ENCODE data around the gene ATP11A. TPM values are rescaled to one million over a fixed set of nuclear protein-coding genes. Genes with fewer than 3 reads are reported as not detected.

Gene ATP11A
- total and polyA plus RNA-seq, 10 donors: 2.7 to 91.3 (median 59.1) TPM

DNA sequence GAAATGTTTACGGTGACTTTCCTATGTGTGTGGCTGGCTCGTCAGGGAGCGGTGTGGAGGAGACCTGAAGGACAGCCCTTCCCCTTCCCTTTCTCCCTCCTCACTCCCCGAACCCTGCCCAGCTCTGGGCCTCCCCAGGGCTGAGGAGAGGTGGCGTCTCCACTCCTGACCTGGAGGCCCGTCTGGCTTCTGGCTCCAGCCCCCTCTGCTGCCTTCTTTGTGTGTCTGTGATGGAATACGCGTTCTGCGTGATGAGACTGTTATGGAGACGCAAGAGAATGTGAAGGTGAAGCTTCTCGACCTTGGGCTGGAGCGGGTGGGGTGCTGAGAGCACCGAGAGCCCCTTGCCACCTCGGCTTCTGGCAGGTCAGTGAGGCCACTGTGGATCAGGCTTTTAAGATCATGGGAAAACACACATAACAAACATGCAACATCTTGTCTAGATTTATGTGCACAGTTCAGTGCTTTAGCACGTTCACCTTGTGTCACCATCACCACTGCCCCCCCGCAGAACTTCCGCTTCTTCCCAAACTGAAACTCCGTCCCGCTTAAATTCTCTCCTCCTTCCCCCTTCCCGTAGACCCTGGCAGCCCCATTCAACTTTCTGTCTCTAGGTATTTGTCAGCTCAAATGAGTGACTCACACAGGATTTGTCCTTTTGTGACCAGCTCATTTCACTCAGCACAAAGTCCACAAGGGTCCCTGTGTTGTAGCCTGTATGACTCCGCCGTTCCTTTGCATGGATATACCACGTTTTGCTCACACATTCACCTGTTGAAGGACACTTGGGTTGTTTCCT is 24.7 kb downstream of the ATP11A start:
- DNase-seq: peak; percentile 62
- intact Hi-C loops (cut with DNase I; ENCODE audit: low total_unique reads): no loop called here
- Histone ChIP-seq H3K9me3 (no peaks in the 10 kb centered on the region), H3K27ac (no peak overlapping the region), H3K4me1 (peaks cover 7 to 41% (median 24%) of the 10 kb centered on the region in 6 donors), H3K27me3 (replicated peaks in 1 of 7) (no peaks in the 10 kb centered on the region), H3K4me3 (no peak overlapping the region), H3K36me3 (peaks cover 0 to 19% (median 0%) of the 10 kb centered on the region in 6 donors)
- TF ChIP-seq POLR2AphosphoS5 (IDR thresholded peaks at IDR 0.05) (no peak), POLR2A (IDR thresholded peaks at IDR 0.05) (no peak)
- TF ChIP-seq, protein P1, sequence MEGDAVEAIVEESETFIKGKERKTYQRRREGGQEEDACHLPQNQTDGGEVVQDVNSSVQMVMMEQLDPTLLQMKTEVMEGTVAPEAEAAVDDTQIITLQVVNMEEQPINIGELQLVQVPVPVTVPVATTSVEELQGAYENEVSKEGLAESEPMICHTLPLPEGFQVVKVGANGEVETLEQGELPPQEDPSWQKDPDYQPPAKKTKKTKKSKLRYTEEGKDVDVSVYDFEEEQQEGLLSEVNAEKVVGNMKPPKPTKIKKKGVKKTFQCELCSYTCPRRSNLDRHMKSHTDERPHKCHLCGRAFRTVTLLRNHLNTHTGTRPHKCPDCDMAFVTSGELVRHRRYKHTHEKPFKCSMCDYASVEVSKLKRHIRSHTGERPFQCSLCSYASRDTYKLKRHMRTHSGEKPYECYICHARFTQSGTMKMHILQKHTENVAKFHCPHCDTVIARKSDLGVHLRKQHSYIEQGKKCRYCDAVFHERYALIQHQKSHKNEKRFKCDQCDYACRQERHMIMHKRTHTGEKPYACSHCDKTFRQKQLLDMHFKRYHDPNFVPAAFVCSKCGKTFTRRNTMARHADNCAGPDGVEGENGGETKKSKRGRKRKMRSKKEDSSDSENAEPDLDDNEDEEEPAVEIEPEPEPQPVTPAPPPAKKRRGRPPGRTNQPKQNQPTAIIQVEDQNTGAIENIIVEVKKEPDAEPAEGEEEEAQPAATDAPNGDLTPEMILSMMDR (IDR thresholded peaks at IDR 0.05 in 8 of 11, conservative IDR thresholded peaks at IDR 0.05 in 3 of 11): no peak
- 90 to 95% (median 93%) methylated on average over 23 of the region's 23 CpGs for WGBS, 5 donors

DNA sequence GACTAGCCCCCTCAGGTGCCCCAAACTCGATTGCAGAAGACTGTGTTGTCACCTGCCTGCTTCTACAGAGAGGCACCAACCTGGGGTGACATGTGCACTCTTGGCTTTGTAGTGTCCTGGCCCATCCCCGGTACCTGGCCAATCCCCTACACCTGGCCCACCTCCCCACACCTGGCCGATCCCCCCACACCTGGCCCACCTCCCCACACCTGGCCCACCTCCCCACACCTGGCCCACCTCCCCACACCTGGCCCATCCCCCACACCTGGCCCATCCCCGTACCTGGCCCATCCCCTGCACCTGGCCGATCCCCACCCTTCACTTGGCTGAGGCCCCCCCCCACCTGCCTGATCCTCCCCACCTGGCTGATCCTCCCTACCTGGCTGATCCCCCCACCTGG is 25.4 kb downstream of the ATP11A start:
- peaks cover 0 to 19% (median 0%) of the 10 kb centered on the region in 6 donors for H3K36me3 ChIP-seq
- WGBS, 5 donors: 68 to 88% (median 81%) methylated on average over 4 to 5 of the region's 5 CpGs
- peak; percentile 20 for DNase-seq
- H3K27ac ChIP-seq: no peak overlapping the region
- no peak overlapping the region for H3K4me3 ChIP-seq
- TF ChIP-seq POLR2A (IDR thresholded peaks at IDR 0.05): no peak
- TF ChIP-seq, protein P1 (IDR thresholded peaks at IDR 0.05 in 8 of 11, conservative IDR thresholded peaks at IDR 0.05 in 3 of 11): no peak
- TF ChIP-seq POLR2AphosphoS5 (IDR thresholded peaks at IDR 0.05): no peak
- H3K4me1 ChIP-seq: peaks cover 7 to 36% (median 24%) of the 10 kb centered on the region in 6 donors
- intact Hi-C loops (cut with DNase I; ENCODE audit: low total_unique reads): no loop called here
- no peaks in the 10 kb centered on the region for H3K9me3 ChIP-seq
- no peaks in the 10 kb centered on the region for H3K27me3 ChIP-seq (replicated peaks in 1 of 7)

DNA sequence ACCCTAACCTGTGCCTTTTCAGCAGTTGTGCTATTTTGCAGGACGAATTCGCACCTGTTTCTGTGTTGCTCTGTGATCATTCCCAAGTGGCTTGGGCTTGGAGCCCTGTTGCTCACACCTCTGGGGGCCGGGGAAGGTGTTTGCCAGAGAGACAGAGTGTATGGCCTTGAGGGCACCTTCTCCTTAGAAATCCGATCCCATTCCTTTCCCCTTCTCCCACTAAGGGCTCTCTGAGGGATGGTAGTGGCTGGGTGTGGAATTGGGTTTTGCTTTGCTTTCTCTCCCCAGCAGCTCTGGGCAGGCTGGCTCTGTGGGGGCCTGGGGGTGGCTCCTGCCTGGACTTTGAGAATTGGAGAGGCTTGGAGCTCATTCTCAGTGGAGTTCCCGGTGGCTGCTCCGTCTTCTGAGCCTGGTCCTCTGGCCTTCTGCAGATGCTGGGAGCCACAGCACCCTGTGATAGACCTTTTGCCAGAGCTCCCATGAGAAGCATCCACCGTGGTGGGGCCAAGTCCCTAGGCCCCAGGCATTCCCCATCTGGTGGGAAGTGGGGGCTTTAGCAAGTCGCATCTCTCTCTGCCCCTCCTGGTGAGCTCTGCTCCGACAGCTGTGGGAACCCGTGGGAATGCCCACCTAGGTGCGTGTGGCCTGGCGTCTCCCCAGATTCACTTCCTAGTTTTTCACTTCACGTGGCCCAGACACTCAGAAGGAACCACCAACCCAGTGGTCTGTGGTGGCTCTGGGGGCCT is 26.1 kb downstream of the ATP11A start:
- no peaks in the 10 kb centered on the region for H3K9me3 ChIP-seq
- H3K36me3 ChIP-seq: peaks cover 0 to 19% (median 0%) of the 10 kb centered on the region in 6 donors
- no peak overlapping the region for H3K4me3 ChIP-seq
- WGBS, 5 donors: 72 to 98% (median 78%) methylated on average over 5 to 13 of the region's 13 CpGs
- intact Hi-C loops (cut with DNase I; ENCODE audit: low total_unique reads): no loop called here
- no peak overlapping the region for H3K27ac ChIP-seq
- peak; percentile 53 for DNase-seq
- H3K4me1 ChIP-seq: peaks cover 5 to 32% (median 18%) of the 10 kb centered on the region in 6 donors
- no peaks in the 10 kb centered on the region for H3K27me3 ChIP-seq (replicated peaks in 1 of 7)
- TF ChIP-seq POLR2AphosphoS5 (IDR thresholded peaks at IDR 0.05) (no peak), POLR2A (IDR thresholded peaks at IDR 0.05) (no peak)
- TF ChIP-seq, protein P1 (IDR thresholded peaks at IDR 0.05 in 8 of 11, conservative IDR thresholded peaks at IDR 0.05 in 3 of 11): no peak

DNA sequence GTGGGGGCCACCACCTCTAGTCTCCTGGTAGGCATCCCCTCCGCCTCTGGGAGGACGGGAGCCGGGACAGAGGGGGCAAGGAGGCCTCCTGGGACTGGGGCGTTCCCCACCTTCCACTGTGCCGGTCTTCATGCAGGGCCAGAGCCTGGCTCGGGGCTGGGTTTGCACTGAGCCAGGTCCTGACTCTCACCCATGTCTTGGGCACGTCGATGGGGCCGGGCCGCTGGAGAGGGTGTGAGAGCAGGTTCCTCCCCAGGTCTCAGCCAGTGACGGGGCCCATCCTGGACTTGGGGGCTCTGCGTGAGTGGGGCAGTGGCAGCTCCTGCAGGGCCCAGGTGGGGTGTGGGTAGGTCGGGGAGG is 26.6 kb downstream of the ATP11A start:
- Histone ChIP-seq H3K36me3 (peaks cover 0 to 19% (median 0%) of the 10 kb centered on the region in 6 donors), H3K9me3 (no peaks in the 10 kb centered on the region), H3K4me1 (peaks cover 4 to 32% (median 13%) of the 10 kb centered on the region in 6 donors), H3K27me3 (replicated peaks in 1 of 7) (no peaks in the 10 kb centered on the region), H3K27ac (no peak overlapping the region), H3K4me3 (no peak overlapping the region)
- peak; percentile 78 for DNase-seq
- 90 to 96% (median 94%) methylated on average over 4 to 13 of the region's 13 CpGs for WGBS, 5 donors
- intact Hi-C loops (cut with DNase I; ENCODE audit: low total_unique reads): no loop called here
- TF ChIP-seq POLR2AphosphoS5 (IDR thresholded peaks at IDR 0.05) (no peak), POLR2A (IDR thresholded peaks at IDR 0.05) (no peak)
- TF ChIP-seq, protein P1 (IDR thresholded peaks at IDR 0.05 in 8 of 11, conservative IDR thresholded peaks at IDR 0.05 in 3 of 11): no peak
